ENCODE results near the gene FAM227A.

Gene FAM227A

DNA sequence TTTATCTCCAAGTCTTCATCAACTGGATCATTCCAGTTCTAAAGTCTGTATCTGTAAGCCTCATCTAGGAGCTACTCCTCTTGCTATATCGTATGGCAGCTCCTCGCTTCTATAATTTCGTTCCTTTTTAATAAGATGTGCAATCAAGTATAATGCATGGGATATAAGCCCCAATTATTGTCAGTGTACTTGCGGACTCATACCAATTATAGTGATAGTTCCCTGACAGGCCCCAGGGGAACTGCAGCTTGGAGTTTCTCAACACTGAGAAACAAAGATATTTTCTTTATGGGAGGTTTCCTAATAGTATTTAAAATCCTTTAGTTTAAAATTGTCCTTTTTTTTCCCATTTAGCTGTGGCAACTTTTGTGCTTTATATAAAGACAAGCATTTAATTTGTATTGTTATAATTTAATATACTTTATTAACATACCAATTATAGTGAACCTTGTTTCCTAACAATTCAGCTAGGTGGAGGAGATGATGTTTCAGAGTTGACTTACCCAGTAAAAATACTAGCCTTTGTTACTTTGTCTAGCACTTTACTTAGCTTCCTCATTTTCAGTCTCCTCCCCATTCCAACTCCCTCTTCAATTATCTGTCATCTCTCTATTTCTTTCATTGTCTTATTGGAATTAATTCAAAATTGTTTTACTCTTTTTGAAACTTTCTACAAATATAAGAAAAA is 124.8 kb downstream of the FAM227A start:
- no peak for DNase-seq
